GM18858 (cell line): ENCODE measurements around the gene ZDHHC14.

Source experiments
- ATAC-seq: cut with Tn5 transposase; IDR thresholded peaks from one replicate; pipeline ENCODE4 v1.9.1; 2021; ENCODE audit not compliant: unreplicated experiment

Gene ZDHHC14

GRCh38 chr6:157638779-157639178, 257.8 kb downstream of the ZDHHC14 start:
- ATAC-seq = no peak

- no peak for ATAC-seq
Observed at GRCh38 chr6:157640746-157641451, 259.9 kb downstream of the ZDHHC14 start.

GRCh38 chr6:157641837-157642236, 260.8 kb downstream of the ZDHHC14 start:
- no peak for ATAC-seq

- no peak for ATAC-seq
Observed at GRCh38 chr6:157642736-157643135, 261.7 kb downstream of the ZDHHC14 start.

GRCh38 chr6:157644043-157644810, 263.2 kb downstream of the ZDHHC14 start:
- no peak for ATAC-seq

- ATAC-seq = no peak
Observed at GRCh38 chr6:157645201-157645795, 264.3 kb downstream of the ZDHHC14 start.

GRCh38 chr6:157646012-157646411, 265.0 kb downstream of the ZDHHC14 start:
- ATAC-seq = no peak

GRCh38 chr6:157647261-157647915, 266.4 kb downstream of the ZDHHC14 start:
- ATAC-seq = no peak

- no peak for ATAC-seq
Observed at GRCh38 chr6:157648561-157648960, 267.6 kb downstream of the ZDHHC14 start.

- ATAC-seq = no peak
Observed at GRCh38 chr6:157649311-157650260, 268.6 kb downstream of the ZDHHC14 start.

- no peak for ATAC-seq
Observed at GRCh38 chr6:157650261-157650640, 269.3 kb downstream of the ZDHHC14 start.

- ATAC-seq = no peak
Observed at GRCh38 chr6:157650801-157651200, 269.8 kb downstream of the ZDHHC14 start.

GRCh38 chr6:157651731-157652490, 270.9 kb downstream of the ZDHHC14 start:
- ATAC-seq = no peak

- ATAC-seq = no peak
Observed at GRCh38 chr6:157652601-157653363, 271.8 kb downstream of the ZDHHC14 start.

GRCh38 chr6:157653521-157653920, 272.5 kb downstream of the ZDHHC14 start:
- ATAC-seq = no peak

- ATAC-seq = no peak
Observed at GRCh38 chr6:157655139-157655538, 274.1 kb downstream of the ZDHHC14 start.

GRCh38 chr6:157656437-157656997, 275.5 kb downstream of the ZDHHC14 start:
- ATAC-seq = no peak

GRCh38 chr6:157657754-157658153, 276.8 kb downstream of the ZDHHC14 start:
- no peak for ATAC-seq

- ATAC-seq = no peak
Observed at GRCh38 chr6:157658301-157658700, 277.3 kb downstream of the ZDHHC14 start.
